Caki2 (cell line): ENCODE results near the gene NUP160. TPM values are rescaled to one million over a fixed set of nuclear protein-coding genes. Genes with fewer than 3 reads are reported as not detected.
A peak's percentile ranks its signal among the peaks of the same experiment; 100 is the strongest.
"Not testable (repeated sequence)": the region's sequence is repeated elsewhere in the genome, so short reads cannot be mapped to it uniquely, and the experiment has no call there.

Experiments
- DNase-seq: peaks from one replicate; pipeline ENCODE4 v3.0.0-alpha.2; 2015; ENCODE audit warnings: low read depth
- in situ Hi-C: cut with HindIII; loops from 2 replicates; pipeline ENCODE4 v1.10.0; 2016; ENCODE audit warnings: low sequenced_read_pairs, low pct_unique_long_range_greater_than_20kb, mixed read lengths
- total RNA-seq: library from RNA; depleted of rRNA; stranded (reverse); fragments of >200 nt; shearing (Covaris generic); gene quantifications from 2 replicates; pipeline ENCODE4 v1.2.3, GENCODE V29; 2014; ENCODE audit warnings: low replicate concordance; rRNA removed

The NUP160 gene
- total RNA-seq, 1 experiment from 2014 or later, result 15.8 TPM

- in situ Hi-C loops, result no loop called here
- DNase-seq, result peak; percentile 48
Measured at GRCh38 chr11:47766509-47767227, 81.5 kb downstream of the NUP160 start.

- no peak for DNase-seq
- in situ Hi-C loops, result no loop called here
Measured at GRCh38 chr11:47765086-47765485, 83.1 kb downstream of the NUP160 start.

GRCh38 chr11:47759291-47759690, 88.9 kb downstream of the NUP160 start:
- in situ Hi-C loops, DNase-seq: not testable (repeated sequence)

GRCh38 chr11:47756208-47756607, 91.9 kb downstream of the NUP160 start:
- in situ Hi-C loops, result no loop called here

GRCh38 chr11:47750725-47751124, 97.4 kb downstream of the NUP160 start:
- DNase-seq, result no peak
- in situ Hi-C loops, result no loop called here

More at GRCh38 chr11:47756208-47756607, 91.9 kb downstream of the NUP160 start:
- no peak for DNase-seq

GRCh38 chr11:47742494-47742893, 105.7 kb downstream of the NUP160 start:
- DNase-seq, in situ Hi-C loops: not testable (repeated sequence)

GRCh38 chr11:47737817-47738216, 110.3 kb downstream of the NUP160 start:
- DNase-seq, in situ Hi-C loops: not testable (repeated sequence)

- in situ Hi-C loops, result no loop called here
- no peak for DNase-seq
Measured at GRCh38 chr11:47732271-47732670, 115.9 kb downstream of the NUP160 start.

- in situ Hi-C loops, result no loop called here
- DNase-seq, result no peak
Measured at GRCh38 chr11:47731475-47731874, 116.7 kb downstream of the NUP160 start.

Other genes with a start within 250 kb of the NUP160 start
- gene MTCH2, start 205.8 kb downstream of the NUP160 start, total RNA-seq, result 17.6 and 23.8 TPM in 2 replicates
- gene AGBL2, start 133.0 kb downstream of the NUP160 start, total RNA-seq, result 0.37 and 4.9 TPM in 2 replicates
- gene FNBP4, start 81.0 kb downstream of the NUP160 start, total RNA-seq, result 16.6 and 26.3 TPM in 2 replicates
- 23.3 and 33.3 TPM in 2 replicates for gene PTPRJ, start 132.2 kb upstream of the NUP160 start, total RNA-seq